Transverse colon (tissue), 3 donors: Measurements from ENCODE around the gene ZXDB.
A peak's percentile ranks its signal among the peaks of the same experiment; 100 is the strongest.
"Not testable (repeated sequence)": the region's sequence is repeated elsewhere in the genome, so short reads cannot be mapped to it uniquely, and the experiment has no call there.

Experiments
- CTCF ChIP-seq, 5 experiments: fragments of 200-600 bp in 3 of 5; fragments of 450-650 bp in 2 of 5; sonication (generic) in 3 of 5; IDR thresholded peaks; 1 replicate in 2 of 5; 2 replicates in 3 of 5; pipeline ENCODE4 v1.5.1; 2016 to 2017; ENCODE audit warnings: antibody characterized with exemption in 5 of 5, inconsistent platforms in 3 of 5, mild to moderate bottlenecking in 2 of 5, moderate library complexity in 1 of 5
- POLR2A ChIP-seq: fragments of 450-650 bp; IDR thresholded peaks from one replicate; pipeline ENCODE4 v1.6.1; 2016; ENCODE audit warnings: antibody characterized with exemption, mild to moderate bottlenecking, moderate library complexity

DNA sequence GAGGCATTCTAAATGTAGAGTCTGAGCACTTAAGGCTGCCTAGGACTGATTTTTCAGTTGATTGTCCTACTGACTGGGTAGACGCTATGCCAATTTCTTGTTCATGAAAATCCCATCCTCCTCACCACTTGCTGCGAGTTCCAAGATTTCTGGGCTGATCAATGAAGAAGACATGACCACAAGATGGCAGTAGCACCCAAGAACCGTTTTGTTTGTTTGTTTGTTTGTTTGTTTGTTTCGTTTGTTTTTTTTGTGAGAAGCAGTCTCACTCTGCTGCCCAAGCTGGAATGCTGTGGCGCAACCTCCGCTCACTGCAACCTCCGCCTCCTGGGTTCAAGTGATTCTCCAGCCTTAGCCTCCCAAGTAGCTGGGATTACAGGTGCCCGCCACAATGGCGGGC is 8.9 kb upstream of the ZXDB start:
- TF ChIP-seq CTCF (IDR thresholded peaks at IDR 0.05) = peak in 2 of 5 experiments; percentile 3 to 20
- TF ChIP-seq POLR2A = not testable (repeated sequence)
